MG63 (cell line): ENCODE data around the gene SLC22A2. TPM values are rescaled to one million over a fixed set of nuclear protein-coding genes. Genes with fewer than 3 reads are reported as not detected.

Experiments
- DNase-seq: peaks from one replicate; pipeline ENCODE4 v3.0.0-alpha.2; 2020
- H3K27me3 ChIP-seq: fragments of 250-450 bp; sonication (Bioruptor Pico); 2 replicates; pipeline ENCODE4 v1.5.1; 2020; ENCODE audit warnings: mild to moderate bottlenecking, moderate library complexity
- H3K36me3 ChIP-seq: fragments of 250-450 bp; sonication (Bioruptor Pico); 2 replicates; pipeline ENCODE4 v1.5.1; 2020; ENCODE audit warnings: mild to moderate bottlenecking, moderate library complexity
- H3K4me3 ChIP-seq: fragments of 250-450 bp; sonication (Bioruptor Pico); 2 replicates; pipeline ENCODE4 v1.5.1; 2020; ENCODE audit warnings: mild to moderate bottlenecking, moderate library complexity
- H3K9me3 ChIP-seq: fragments of 250-450 bp; sonication (Bioruptor Pico); 2 replicates; pipeline ENCODE4 v1.5.1; 2020; ENCODE audit warnings: mild to moderate bottlenecking, moderate library complexity
- total RNA-seq: library from RNA; depleted of rRNA; stranded (reverse); fragments of >200 nt; shearing (Covaris generic); gene quantifications from 2 replicates; pipeline ENCODE4 v1.2.3, GENCODE V29; 2014; ENCODE audit warnings: low replicate concordance

The SLC22A2 gene
- total RNA-seq, 1 experiment from 2014 or later: not detected

DNA sequence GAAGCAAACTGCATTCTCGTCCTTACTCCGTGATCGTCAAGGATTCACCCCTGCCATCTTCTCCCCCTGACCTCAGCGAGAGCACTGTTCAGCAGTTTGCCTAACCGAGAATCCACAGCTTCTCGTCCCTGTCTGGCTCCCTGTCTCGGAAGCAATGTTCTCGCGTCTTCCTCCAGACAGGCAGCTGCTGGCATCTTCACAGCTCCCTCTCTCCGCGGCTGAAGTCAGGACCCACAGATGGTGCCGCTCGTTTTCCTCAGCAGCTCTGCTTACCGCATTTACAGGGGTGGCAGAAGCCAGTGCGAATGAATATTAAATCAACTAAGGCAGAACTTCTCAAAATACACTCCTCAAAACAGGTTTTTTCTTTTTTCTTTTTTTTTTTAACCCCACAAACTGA, 18.9 kb upstream of the SLC22A2 start:
- Histone ChIP-seq H3K27me3 (no peaks in the 10 kb centered on the region), H3K4me3 (no peak overlapping the region), H3K9me3 (peaks cover 19% of the 10 kb centered on the region), H3K36me3 (no peaks in the 10 kb centered on the region)
- DNase-seq: no peak

DNA sequence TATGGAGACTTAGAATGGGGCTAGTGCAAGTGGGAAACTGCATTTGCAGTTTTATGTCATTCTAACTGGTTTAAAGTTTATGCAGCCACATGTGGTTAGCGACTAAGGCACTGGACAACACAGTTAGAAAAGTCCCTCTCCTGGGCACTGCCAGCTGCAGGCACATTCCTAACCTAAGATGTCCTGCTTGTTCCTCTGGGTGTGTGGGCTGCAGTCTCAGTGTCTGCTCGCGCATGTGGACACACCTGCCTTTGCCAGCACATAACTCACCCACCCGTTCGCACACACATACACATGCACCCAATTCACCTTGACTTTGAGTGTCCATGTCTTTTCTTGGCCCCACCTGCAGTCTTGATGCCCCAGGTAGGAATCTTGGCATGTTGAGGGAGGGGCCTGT, 18.5 kb upstream of the SLC22A2 start:
- H3K4me3 ChIP-seq: no peak overlapping the region
- H3K9me3 ChIP-seq: peaks cover 19% of the 10 kb centered on the region
- no peak for DNase-seq
- no peaks in the 10 kb centered on the region for H3K27me3 ChIP-seq
- no peaks in the 10 kb centered on the region for H3K36me3 ChIP-seq

DNA sequence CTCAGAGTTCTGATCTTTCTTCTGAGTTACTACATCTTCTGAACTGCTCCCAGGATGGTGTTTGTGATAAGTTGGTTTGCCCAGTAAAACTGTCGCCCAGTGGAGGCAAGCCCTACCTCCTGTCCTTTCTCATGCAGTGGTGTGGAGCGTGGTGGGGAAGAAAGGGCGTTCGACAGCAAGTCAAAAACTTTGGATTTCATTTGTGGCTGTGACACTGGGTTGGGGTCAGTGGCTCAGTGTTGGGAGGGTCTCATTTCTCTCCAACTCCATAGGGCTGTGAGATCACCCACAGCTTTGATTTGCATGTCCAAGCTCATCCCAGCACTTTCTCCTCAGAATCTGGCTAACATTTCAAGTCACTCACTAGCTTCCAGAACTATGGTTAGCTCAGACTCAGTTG, 17.5 kb upstream of the SLC22A2 start:
- no peak for DNase-seq
- H3K9me3 ChIP-seq: peaks cover 12% of the 10 kb centered on the region
- no peaks in the 10 kb centered on the region for H3K27me3 ChIP-seq
- H3K4me3 ChIP-seq: no peak overlapping the region
- H3K36me3 ChIP-seq: no peaks in the 10 kb centered on the region

DNA sequence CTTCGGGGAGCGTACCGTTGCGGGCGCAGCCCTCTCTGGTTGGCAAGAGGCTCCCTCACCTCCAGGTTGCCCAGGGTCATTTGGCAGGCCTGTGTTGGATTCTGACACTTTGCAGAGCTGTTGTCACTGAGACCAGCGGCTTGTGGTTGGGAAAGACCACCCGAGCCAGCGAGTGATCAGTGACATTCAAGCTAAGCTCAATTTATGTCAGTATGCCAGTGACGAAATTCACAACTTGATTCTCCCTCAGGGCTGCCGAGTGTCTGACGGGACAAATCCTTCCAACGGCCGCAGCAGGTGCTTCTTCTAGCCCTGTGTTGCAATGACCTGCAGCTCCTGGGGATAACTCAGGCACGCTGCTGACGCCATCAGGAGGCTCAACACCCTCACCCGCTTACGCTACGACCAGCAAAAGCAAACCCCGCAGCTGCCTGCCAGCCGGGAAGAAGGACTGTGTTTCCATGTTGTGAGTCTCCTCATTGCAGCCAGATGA, 16.9 kb upstream of the SLC22A2 start:
- H3K4me3 ChIP-seq: no peak overlapping the region
- H3K36me3 ChIP-seq: no peaks in the 10 kb centered on the region
- H3K9me3 ChIP-seq: peaks cover 10% of the 10 kb centered on the region
- no peak for DNase-seq
- H3K27me3 ChIP-seq: no peaks in the 10 kb centered on the region

DNA sequence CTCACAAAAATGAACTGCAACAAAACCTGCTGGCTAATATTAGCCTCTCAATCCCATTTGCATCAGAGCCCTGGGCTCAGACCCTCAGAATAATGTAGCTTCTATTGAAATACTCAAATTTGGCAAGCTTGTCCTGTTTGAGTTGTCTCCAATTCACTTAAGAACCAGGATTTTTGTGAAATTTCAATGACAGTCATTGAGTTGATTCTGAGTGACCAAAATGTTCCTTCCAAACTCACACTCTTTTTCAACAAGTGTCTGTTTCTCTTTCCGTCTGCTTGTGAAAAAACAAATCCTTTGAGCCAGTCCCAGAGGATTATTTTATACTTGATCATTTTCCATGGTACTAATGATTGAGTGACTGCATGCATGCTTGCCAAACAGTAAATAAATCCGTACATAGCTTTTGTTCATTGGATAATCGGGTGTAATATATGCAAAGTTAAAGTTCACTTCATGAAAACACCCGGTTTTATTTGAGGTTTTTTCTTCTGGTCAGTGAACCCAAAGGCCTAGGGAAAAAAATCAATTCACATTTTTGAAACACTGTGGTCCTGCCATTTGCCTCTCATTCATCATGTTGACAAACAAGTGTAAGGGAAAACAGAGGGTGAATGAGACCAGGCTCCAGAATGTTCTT, 16.4 kb upstream of the SLC22A2 start:
- DNase-seq: no peak
- no peaks in the 10 kb centered on the region for H3K27me3 ChIP-seq
- no peaks in the 10 kb centered on the region for H3K36me3 ChIP-seq

DNA sequence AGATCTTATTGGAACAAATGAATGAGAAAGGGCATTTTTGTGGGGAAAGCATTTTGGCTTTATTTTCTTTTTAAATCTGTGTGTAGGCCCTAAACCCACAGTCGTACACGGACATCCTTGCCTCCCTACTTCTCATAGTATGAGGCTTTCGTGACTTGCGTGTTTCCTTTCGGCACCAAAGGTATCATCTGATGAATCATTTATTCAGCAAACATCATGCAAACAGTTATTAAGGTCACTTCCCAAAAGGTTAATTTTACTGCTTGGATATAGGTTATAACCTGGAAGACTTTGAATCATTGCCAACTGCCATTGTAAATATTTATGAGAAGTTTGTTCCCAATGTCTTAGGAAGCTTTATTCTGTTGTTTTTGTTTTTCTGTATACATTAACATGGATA, 15.1 kb upstream of the SLC22A2 start:
- no peaks in the 10 kb centered on the region for H3K36me3 ChIP-seq
- H3K9me3 ChIP-seq: no peaks in the 10 kb centered on the region
- no peak overlapping the region for H3K4me3 ChIP-seq
- DNase-seq: no peak
- H3K27me3 ChIP-seq: no peaks in the 10 kb centered on the region

More for the DNA sequence above, 16.4 kb upstream of the SLC22A2 start:
- no peak overlapping the region for H3K4me3 ChIP-seq
- H3K9me3 ChIP-seq: peaks cover 4% of the 10 kb centered on the region

DNA sequence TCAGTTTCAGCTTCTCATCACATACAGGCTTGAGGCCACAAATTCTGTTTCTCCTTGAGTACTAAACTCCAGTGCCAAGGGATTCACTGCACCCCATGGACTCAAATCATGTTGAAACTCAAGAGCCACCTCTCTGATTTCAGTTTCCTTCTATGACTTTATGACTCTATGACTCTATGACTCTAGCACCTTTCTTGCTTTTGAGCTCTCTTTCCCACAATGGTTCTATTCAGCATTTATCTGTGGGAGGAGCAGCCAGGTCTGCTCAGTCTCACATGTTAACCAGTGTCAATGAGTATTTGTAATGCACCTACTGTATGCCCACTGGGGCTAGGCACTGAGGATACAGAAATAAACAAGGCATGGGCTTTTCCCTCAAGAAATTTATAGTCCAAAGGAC, 14.6 kb upstream of the SLC22A2 start:
- Histone ChIP-seq H3K9me3 (no peaks in the 10 kb centered on the region), H3K36me3 (no peaks in the 10 kb centered on the region), H3K27me3 (no peaks in the 10 kb centered on the region), H3K4me3 (no peak overlapping the region)
- DNase-seq: no peak

DNA sequence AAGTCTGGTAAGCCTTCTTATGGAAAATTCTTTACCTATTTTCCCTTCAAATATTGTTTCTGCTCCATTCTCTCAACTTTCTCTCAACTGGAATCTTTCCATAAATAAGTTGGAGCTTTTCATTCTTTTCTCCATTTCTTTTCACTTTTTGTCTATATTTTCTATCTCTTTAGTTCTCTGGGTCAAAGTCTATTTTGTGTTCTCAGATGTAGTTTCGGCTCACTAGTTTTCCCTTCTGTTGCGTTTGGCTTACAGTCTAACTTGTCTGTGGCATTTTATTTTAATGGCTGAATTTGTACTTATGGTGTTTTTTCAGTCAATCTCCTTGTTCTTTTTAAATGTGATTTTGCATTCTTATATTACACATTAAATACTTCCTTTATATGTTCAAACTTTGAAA, 14.1 kb upstream of the SLC22A2 start:
- Histone ChIP-seq H3K9me3 (no peaks in the 10 kb centered on the region), H3K36me3 (no peaks in the 10 kb centered on the region), H3K4me3 (no peak overlapping the region), H3K27me3 (no peaks in the 10 kb centered on the region)
- no peak for DNase-seq

DNA sequence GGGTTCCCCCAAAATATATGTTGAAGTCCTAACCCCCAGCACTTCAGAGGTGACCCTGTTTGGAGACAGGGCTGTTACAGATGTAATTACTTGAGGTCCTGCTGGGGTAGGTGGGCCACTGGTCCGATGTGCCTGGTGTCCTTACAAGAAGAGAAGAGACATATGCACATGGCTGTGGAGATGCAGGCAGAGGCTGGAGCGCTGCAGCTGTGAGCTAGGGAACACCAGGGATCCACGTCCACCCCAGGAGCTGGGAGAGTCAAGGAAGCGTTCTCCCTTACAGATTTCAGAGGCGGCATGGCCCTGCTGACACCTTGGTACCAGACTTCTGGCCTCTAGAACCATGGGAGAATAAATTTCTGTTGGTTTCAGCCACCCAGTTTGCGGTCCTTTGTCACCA, 11.7 kb upstream of the SLC22A2 start:
- Histone ChIP-seq H3K9me3 (no peaks in the 10 kb centered on the region), H3K4me3 (no peak overlapping the region), H3K27me3 (no peaks in the 10 kb centered on the region), H3K36me3 (no peaks in the 10 kb centered on the region)
- no peak for DNase-seq

DNA sequence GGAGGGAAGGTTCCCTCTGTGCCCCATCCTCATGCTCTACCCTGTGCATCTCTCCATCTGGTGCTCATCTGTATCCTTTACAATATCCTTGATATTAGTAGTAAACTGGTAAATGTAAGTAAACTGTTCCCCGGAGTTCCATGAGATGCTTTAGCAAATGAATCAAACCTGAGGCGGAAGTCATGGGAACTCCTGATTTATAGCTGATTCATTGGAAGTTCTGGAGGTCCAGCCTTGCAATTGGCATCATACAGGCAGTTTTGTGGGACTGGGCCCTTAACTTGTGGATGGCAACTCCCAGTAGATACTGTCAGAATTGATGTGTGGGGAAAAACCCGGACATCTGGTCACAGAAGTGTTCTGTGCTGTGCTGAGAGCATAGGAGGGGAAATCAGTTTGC, 11.2 kb upstream of the SLC22A2 start:
- Histone ChIP-seq H3K36me3 (no peaks in the 10 kb centered on the region), H3K4me3 (no peak overlapping the region), H3K9me3 (no peaks in the 10 kb centered on the region), H3K27me3 (no peaks in the 10 kb centered on the region)
- no peak for DNase-seq

DNA sequence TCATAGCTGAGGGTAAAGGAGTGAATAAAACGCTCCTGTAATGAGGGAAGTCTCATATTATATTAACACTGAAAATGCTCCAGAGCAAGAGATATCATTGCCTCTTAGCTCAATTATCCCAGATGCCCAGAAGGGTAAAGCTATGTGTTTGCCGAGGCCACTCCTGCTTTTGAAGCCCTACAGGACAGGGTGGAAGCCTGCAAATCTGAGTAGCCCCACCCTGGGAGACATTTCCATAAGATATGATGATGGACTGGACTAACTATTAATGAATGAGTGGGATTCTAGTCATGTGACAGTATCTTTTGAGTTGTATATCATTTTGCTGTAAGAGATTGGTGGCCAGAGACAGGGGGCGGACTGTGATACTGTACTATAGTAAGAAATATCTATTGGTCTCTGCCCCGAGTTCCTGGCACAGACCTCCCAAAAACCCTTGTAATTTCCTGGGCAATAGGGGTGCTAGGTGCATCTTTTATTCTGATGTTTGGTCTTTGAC, 10.5 kb upstream of the SLC22A2 start:
- no peak for DNase-seq
- H3K27me3 ChIP-seq: no peaks in the 10 kb centered on the region
- no peak overlapping the region for H3K4me3 ChIP-seq
- no peaks in the 10 kb centered on the region for H3K36me3 ChIP-seq
- H3K9me3 ChIP-seq: no peaks in the 10 kb centered on the region

DNA sequence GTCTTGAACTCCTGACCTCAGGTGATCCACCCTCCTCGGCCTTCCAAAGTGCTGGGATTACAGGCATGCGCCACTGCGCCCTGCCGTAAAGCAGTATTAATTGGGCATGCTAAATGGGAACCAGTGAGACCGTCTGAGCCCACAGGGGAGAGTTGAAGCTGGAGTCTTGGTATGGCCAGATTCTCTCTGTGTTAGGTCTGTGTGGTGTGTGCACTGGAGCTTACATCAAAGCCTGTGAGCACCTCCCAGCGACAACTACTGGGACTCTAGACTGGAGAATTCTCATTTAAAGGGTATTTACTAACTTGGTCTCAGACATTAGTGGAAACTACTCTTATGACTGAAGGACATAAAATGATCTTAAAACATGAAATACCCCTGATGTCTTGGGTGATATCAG, 8.5 kb upstream of the SLC22A2 start:
- no peaks in the 10 kb centered on the region for H3K9me3 ChIP-seq
- H3K4me3 ChIP-seq: no peak overlapping the region
- no peak for DNase-seq
- no peaks in the 10 kb centered on the region for H3K27me3 ChIP-seq
- no peaks in the 10 kb centered on the region for H3K36me3 ChIP-seq

DNA sequence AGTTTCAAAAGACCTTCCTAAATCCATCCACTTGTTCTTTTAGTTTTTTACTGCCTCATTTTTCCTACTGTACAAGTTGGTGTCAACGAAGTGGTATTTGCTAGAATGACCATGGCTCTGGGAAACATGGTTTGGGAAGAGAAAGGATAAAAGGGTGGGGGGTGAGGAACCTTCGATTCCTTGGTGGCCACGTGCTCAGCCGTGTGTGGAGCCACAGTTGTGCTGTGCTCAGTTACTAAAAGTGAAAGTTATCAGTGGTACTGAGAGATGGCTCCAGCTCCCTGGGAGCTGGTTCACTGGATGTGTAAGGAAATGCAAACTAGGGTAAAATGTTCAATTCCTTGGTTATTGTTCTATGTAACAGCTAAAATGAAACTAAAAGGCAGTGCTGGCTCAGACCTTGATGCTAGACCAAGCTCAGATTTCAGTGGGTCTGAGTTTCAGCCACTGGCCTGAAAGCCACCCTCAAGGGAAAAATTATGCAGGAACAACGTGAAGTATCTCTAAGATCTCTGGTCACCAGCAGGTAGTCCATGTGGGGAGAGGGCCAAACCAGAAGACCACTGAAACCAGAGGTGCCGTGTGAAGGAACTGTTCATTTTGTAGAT, 7.4 kb upstream of the SLC22A2 start:
- no peak for DNase-seq
- Histone ChIP-seq H3K9me3 (no peaks in the 10 kb centered on the region), H3K27me3 (no peaks in the 10 kb centered on the region), H3K4me3 (no peak overlapping the region), H3K36me3 (no peaks in the 10 kb centered on the region)

DNA sequence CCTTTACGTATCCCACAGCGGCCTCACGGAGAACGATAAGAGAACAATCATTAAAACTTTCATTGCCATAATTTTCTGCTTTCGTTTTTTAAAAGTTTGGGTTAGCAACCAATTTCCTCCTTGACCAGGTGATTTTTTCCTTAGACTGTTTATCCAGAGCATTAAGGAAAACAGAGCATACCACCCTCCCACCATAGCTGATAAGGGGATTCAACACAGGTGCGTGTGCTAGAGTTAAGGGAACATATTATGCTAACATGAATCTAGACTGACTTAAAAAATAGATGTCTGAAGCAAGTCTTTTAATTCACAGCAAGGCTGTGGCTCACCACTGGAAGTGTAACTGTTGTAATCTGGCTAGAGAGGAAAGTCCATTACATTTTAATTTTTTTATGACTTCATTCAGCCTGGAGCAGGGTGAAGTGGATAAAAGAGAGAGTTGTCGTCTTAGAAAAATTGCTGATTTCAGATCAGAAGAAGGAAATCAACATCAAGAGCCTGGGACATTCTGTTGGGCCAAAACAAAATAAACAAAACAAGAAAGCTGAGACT, 5.5 kb upstream of the SLC22A2 start:
- Histone ChIP-seq H3K9me3 (no peaks in the 10 kb centered on the region), H3K4me3 (no peak overlapping the region), H3K27me3 (no peaks in the 10 kb centered on the region), H3K36me3 (no peaks in the 10 kb centered on the region)
- DNase-seq: no peak

DNA sequence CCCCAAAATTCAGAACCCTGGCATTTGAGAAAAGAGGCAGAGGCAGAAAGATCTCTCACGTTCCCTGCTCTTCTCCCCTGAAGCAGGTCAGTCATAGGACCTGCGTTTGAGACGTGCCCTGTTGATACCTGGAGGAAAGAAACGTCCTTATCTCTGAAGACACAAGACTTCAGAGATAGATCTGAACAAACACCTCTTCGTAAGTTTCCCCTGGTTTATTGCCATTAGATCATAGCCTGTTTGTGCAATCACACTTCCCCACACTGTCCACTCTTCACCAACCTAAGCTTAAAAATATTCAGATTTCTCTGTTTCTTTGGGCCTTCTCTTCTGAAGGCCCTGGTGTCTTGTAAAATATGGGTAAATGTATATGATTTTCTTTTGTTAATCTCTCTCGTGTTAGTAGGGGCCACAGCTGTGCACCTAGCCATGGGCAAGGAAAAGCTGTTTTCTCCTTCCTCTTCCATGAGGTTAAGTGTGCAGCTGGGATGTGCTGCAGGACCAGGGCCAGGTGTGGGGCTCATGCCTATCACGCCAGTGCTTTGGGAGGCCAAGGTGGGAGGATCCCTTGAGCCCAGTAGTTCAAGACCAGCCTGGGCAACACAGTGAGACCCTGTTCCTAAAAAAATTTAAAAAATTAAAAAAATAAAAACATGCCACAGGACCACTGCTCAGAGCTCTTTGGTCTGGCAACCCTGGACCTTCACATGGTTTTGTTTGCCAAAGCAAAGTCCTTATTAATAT, 4.7 kb upstream of the SLC22A2 start:
- Histone ChIP-seq H3K36me3 (no peaks in the 10 kb centered on the region), H3K4me3 (no peak overlapping the region), H3K27me3 (no peaks in the 10 kb centered on the region), H3K9me3 (no peaks in the 10 kb centered on the region)
- DNase-seq: no peak

DNA sequence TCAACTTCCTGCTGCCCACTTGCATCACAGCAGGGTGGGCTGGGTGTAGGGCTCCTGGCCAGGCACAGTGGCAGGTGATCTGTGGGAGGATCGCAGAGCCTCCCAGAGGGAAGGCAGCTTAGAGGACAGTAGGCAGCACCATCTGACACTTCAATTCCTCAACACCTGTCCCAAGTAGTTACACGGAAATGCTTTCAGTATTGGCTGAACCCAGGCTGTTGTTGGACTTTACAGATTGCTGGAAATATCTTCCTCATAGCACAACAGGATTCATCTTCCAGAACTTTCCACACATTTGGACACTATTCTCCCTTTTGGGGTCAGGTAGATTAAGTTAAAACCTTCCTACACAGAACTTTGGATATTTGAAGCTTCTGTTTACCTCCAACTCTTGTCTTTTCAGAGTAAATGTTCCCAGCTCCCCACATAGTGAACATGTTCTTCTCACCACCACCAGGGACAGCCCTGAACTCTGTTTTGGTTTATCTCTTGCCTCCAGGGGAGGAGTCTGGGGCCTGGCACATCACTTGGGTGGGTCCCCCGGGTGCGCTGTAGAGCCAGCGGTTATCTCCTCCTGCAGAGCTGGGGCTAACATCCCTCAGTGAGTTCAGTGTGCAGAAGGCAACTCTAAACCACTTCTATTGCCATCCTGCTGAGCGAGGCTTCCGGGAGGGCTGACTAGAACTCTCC, 3.5 kb upstream of the SLC22A2 start:
- no peak overlapping the region for H3K4me3 ChIP-seq
- no peak for DNase-seq
- H3K9me3 ChIP-seq: no peaks in the 10 kb centered on the region
- no peaks in the 10 kb centered on the region for H3K36me3 ChIP-seq
- H3K27me3 ChIP-seq: no peaks in the 10 kb centered on the region
